ENCODE measurements around the gene AZI2.

Gene AZI2

GRCh38 chr3:28290863-28291300 is 57.7 kb downstream of the AZI2 start:
- no peak for TF ChIP-seq SUZ12 (IDR thresholded peaks at IDR 0.05; ENCODE audit: extremely low read depth, insufficient read depth, insufficient read length)
- TF ChIP-seq YY1 (IDR thresholded peaks at IDR 0.05; ENCODE audit: insufficient read depth, insufficient read length), result no peak
- TF ChIP-seq ZNF274 (IDR thresholded peaks at IDR 0.05; ENCODE audit: low read depth, low read length), result no peak
- H3K4me3 ChIP-seq (ENCODE audit: insufficient read length, low read depth), result no peak overlapping the region
- H3K4me1 ChIP-seq (ENCODE audit: insufficient read depth, insufficient read length), result no peaks in the 10 kb centered on the region
- H3K36me3 ChIP-seq (ENCODE audit: insufficient read depth, insufficient read length, low read length), result no peaks in the 10 kb centered on the region
- no peaks in the 10 kb centered on the region for H3K27me3 ChIP-seq (ENCODE audit: insufficient read depth, insufficient read length)
- no peak for DNase-seq (ENCODE audit: low read depth, low spot score)
- H3K9ac ChIP-seq (ENCODE audit: insufficient read length, low read depth), result no peak overlapping the region
- H3K9me3 ChIP-seq (ENCODE audit: insufficient read depth, low read length), result peaks cover 6% of the 10 kb centered on the region; the same call in 1 of the 2 replicates

- no peaks in the 10 kb centered on the region for H3K27me3 ChIP-seq (ENCODE audit: insufficient read depth, insufficient read length)
- peaks cover 6% of the 10 kb centered on the region; the same call in 1 of the 2 replicates for H3K9me3 ChIP-seq (ENCODE audit: insufficient read depth, low read length)
- H3K4me1 ChIP-seq (ENCODE audit: insufficient read depth, insufficient read length), result no peaks in the 10 kb centered on the region
- no peak overlapping the region for H3K9ac ChIP-seq (ENCODE audit: insufficient read length, low read depth)
- no peak overlapping the region for H3K4me3 ChIP-seq (ENCODE audit: insufficient read length, low read depth)
- no peak for TF ChIP-seq SUZ12 (IDR thresholded peaks at IDR 0.05; ENCODE audit: extremely low read depth, insufficient read depth, insufficient read length)
- TF ChIP-seq YY1 (IDR thresholded peaks at IDR 0.05; ENCODE audit: insufficient read depth, insufficient read length), result no peak
- no peak for TF ChIP-seq ZNF274 (IDR thresholded peaks at IDR 0.05; ENCODE audit: low read depth, low read length)
- DNase-seq (ENCODE audit: low read depth, low spot score), result no peak
- no peaks in the 10 kb centered on the region for H3K36me3 ChIP-seq (ENCODE audit: insufficient read depth, insufficient read length, low read length)
These were observed 61.6 kb downstream of the AZI2 start for GRCh38 chr3:28287046-28287445.

- TF ChIP-seq YY1 (IDR thresholded peaks at IDR 0.05; ENCODE audit: insufficient read depth, insufficient read length), result no peak
- no peak for TF ChIP-seq SUZ12 (IDR thresholded peaks at IDR 0.05; ENCODE audit: extremely low read depth, insufficient read depth, insufficient read length)
- TF ChIP-seq ZNF274 (IDR thresholded peaks at IDR 0.05; ENCODE audit: low read depth, low read length), result no peak
- Histone ChIP-seq H3K9me3 (ENCODE audit: insufficient read depth, low read length) (peaks cover 6% of the 10 kb centered on the region; the same call in 1 of the 2 replicates), H3K36me3 (ENCODE audit: insufficient read depth, insufficient read length, low read length) (no peaks in the 10 kb centered on the region), H3K27me3 (ENCODE audit: insufficient read depth, insufficient read length) (no peaks in the 10 kb centered on the region), H3K9ac (ENCODE audit: insufficient read length, low read depth) (no peak overlapping the region), H3K4me1 (ENCODE audit: insufficient read depth, insufficient read length) (no peaks in the 10 kb centered on the region), H3K4me3 (ENCODE audit: insufficient read length, low read depth) (no peak overlapping the region)
- DNase-seq (ENCODE audit: low read depth, low spot score), result no peak
These were observed 62.0 kb downstream of the AZI2 start for GRCh38 chr3:28286595-28286994.

GRCh38 chr3:28280781-28281180 is 67.8 kb downstream of the AZI2 start:
- Histone ChIP-seq H3K4me3 (ENCODE audit: insufficient read length, low read depth) (no peak overlapping the region), H3K9ac (ENCODE audit: insufficient read length, low read depth) (no peak overlapping the region), H3K36me3 (ENCODE audit: insufficient read depth, insufficient read length, low read length) (peaks cover 3% of the 10 kb centered on the region), H3K4me1 (ENCODE audit: insufficient read depth, insufficient read length) (no peaks in the 10 kb centered on the region), H3K27me3 (ENCODE audit: insufficient read depth, insufficient read length) (no peaks in the 10 kb centered on the region), H3K9me3 (ENCODE audit: insufficient read depth, low read length) (no peaks in the 10 kb centered on the region)
- TF ChIP-seq YY1 (IDR thresholded peaks at IDR 0.05; ENCODE audit: insufficient read depth, insufficient read length), result no peak
- TF ChIP-seq ZNF274 (IDR thresholded peaks at IDR 0.05; ENCODE audit: low read depth, low read length), result no peak
- TF ChIP-seq SUZ12 (IDR thresholded peaks at IDR 0.05; ENCODE audit: extremely low read depth, insufficient read depth, insufficient read length), result no peak
- no peak for DNase-seq (ENCODE audit: low read depth, low spot score)

GRCh38 chr3:28279770-28280169 is 68.9 kb downstream of the AZI2 start:
- Histone ChIP-seq H3K27me3 (ENCODE audit: insufficient read depth, insufficient read length) (no peaks in the 10 kb centered on the region), H3K9me3 (ENCODE audit: insufficient read depth, low read length) (no peaks in the 10 kb centered on the region), H3K4me3 (ENCODE audit: insufficient read length, low read depth) (no peak overlapping the region), H3K9ac (ENCODE audit: insufficient read length, low read depth) (no peak overlapping the region), H3K4me1 (ENCODE audit: insufficient read depth, insufficient read length) (no peaks in the 10 kb centered on the region), H3K36me3 (ENCODE audit: insufficient read depth, insufficient read length, low read length) (peaks cover 8% of the 10 kb centered on the region)
- TF ChIP-seq SUZ12 (IDR thresholded peaks at IDR 0.05; ENCODE audit: extremely low read depth, insufficient read depth, insufficient read length) (no peak), ZNF274 (IDR thresholded peaks at IDR 0.05; ENCODE audit: low read depth, low read length) (no peak), YY1 (IDR thresholded peaks at IDR 0.05; ENCODE audit: insufficient read depth, insufficient read length) (no peak)
- no peak for DNase-seq (ENCODE audit: low read depth, low spot score)

GRCh38 chr3:28278918-28279317 is 69.7 kb downstream of the AZI2 start:
- DNase-seq (ENCODE audit: low read depth, low spot score), result no peak

GRCh38 chr3:28273837-28274236 is 74.8 kb downstream of the AZI2 start:
- peaks cover 8% of the 10 kb centered on the region for H3K36me3 ChIP-seq (ENCODE audit: insufficient read depth, insufficient read length, low read length)
- no peak for DNase-seq (ENCODE audit: low read depth, low spot score)
- peaks cover 18% of the 10 kb centered on the region; the same call in 1 of the 2 replicates for H3K9me3 ChIP-seq (ENCODE audit: insufficient read depth, low read length)
- no peak overlapping the region for H3K4me3 ChIP-seq (ENCODE audit: insufficient read length, low read depth)
- H3K4me1 ChIP-seq (ENCODE audit: insufficient read depth, insufficient read length), result no peaks in the 10 kb centered on the region
- TF ChIP-seq SUZ12 (IDR thresholded peaks at IDR 0.05; ENCODE audit: extremely low read depth, insufficient read depth, insufficient read length), result no peak
- H3K9ac ChIP-seq (ENCODE audit: insufficient read length, low read depth), result no peak overlapping the region
- no peaks in the 10 kb centered on the region for H3K27me3 ChIP-seq (ENCODE audit: insufficient read depth, insufficient read length)

More at GRCh38 chr3:28278918-28279317, 69.7 kb downstream of the AZI2 start:
- no peaks in the 10 kb centered on the region for H3K4me1 ChIP-seq (ENCODE audit: insufficient read depth, insufficient read length)
- H3K4me3 ChIP-seq (ENCODE audit: insufficient read length, low read depth), result no peak overlapping the region
- TF ChIP-seq ZNF274 (IDR thresholded peaks at IDR 0.05; ENCODE audit: low read depth, low read length) (no peak), YY1 (IDR thresholded peaks at IDR 0.05; ENCODE audit: insufficient read depth, insufficient read length) (no peak), SUZ12 (IDR thresholded peaks at IDR 0.05; ENCODE audit: extremely low read depth, insufficient read depth, insufficient read length) (no peak)
- H3K9ac ChIP-seq (ENCODE audit: insufficient read length, low read depth), result no peak overlapping the region
- H3K27me3 ChIP-seq (ENCODE audit: insufficient read depth, insufficient read length), result no peaks in the 10 kb centered on the region
- peaks cover 8% of the 10 kb centered on the region for H3K36me3 ChIP-seq (ENCODE audit: insufficient read depth, insufficient read length, low read length)
- H3K9me3 ChIP-seq (ENCODE audit: insufficient read depth, low read length), result no peaks in the 10 kb centered on the region

Measured in NT2/D1 (cell line).